PC-3 (cell line): ENCODE results near the gene ZMPSTE24. TPM values are rescaled to one million over a fixed set of nuclear protein-coding genes. Genes with fewer than 3 reads are reported as not detected.

Experiments
- ATAC-seq: fragments of 200-7000 bp; cut with Tn5 transposase; 2 replicates; pipeline ENCODE4 v1.9.1; 2020; ENCODE audit warnings: mild to moderate bottlenecking, moderate library complexity
- BruUV-seq: library from RNA; stranded (reverse); fragments of 400-500 nt; replicated peaks from 2 replicates; lab custom pipeline; 2021; lab: Mats Ljungman, UMichigan
- CTCF ChIA-PET: fragments of 300-600 bp; sonication (Branson Sonifier 250); formaldehyde crosslinking; loops from one replicate; lab custom pipeline; 2022; ENCODE audit warnings: antibody characterized with exemption; lab: Charles Lee
- POLR2A ChIA-PET: fragments of 300-600 bp; sonication (Branson Sonifier 250); formaldehyde crosslinking; loops from one replicate; lab custom pipeline; 2022; ENCODE audit warnings: antibody characterized with exemption; ENCODE audit not compliant: unreplicated experiment; lab: Charles Lee
- DNase-seq: peaks from one replicate; pipeline ENCODE4 v3.0.0-alpha.2; 2015
- H2AFZ ChIP-seq: fragments of 300-600 bp; sonication (generic); 2 replicates; pipeline ENCODE4 v1.6.0; 2016; ENCODE audit warnings: antibody characterized with exemption, low read length
- H3F3A ChIP-seq: fragments of 300-600 bp; sonication (generic); one replicate; pipeline ENCODE4 v1.6.0; 2017; ENCODE audit warnings: antibody characterized with exemption, low read length, control low read depth, mild to moderate bottlenecking; ENCODE audit not compliant: unreplicated experiment
- H3K27ac ChIP-seq: fragments of 300-600 bp; sonication (generic); 2 replicates; pipeline ENCODE4 v1.5.1; 2016; ENCODE audit warnings: mild to moderate bottlenecking, low read length
- H3K27me3 ChIP-seq: fragments of 300-600 bp; sonication (generic); 2 replicates; pipeline ENCODE4 v1.6.1; 2016; ENCODE audit warnings: low read length, mixed read lengths
- H3K36me3 ChIP-seq: fragments of 300-600 bp; sonication (generic); 2 replicates; pipeline ENCODE4 v1.6.1; 2016; ENCODE audit warnings: low read depth, mixed run types, low read length, mixed read lengths
- H3K4me1 ChIP-seq: fragments of 300-600 bp; sonication (generic); 2 replicates; pipeline ENCODE4 v1.5.1; 2016; ENCODE audit warnings: low read length; ENCODE audit not compliant: insufficient read depth
- H3K4me2 ChIP-seq: fragments of 300-600 bp; sonication (generic); 2 replicates; pipeline ENCODE4 v1.6.0; 2016; ENCODE audit warnings: low read length
- H3K4me3 ChIP-seq: fragments of 300-600 bp; sonication (generic); 2 replicates; pipeline ENCODE4 v1.5.1; 2016; ENCODE audit warnings: mild to moderate bottlenecking, low read length, mixed read lengths
- H3K79me2 ChIP-seq: fragments of 300-600 bp; sonication (generic); 2 replicates; pipeline ENCODE4 v1.6.1; 2017; ENCODE audit warnings: low read length, mixed read lengths
- H3K9ac ChIP-seq: fragments of 300-600 bp; sonication (generic); 2 replicates; pipeline ENCODE4 v1.6.0; 2016; ENCODE audit warnings: mild to moderate bottlenecking, low read length
- H3K9me2 ChIP-seq: fragments of 300-600 bp; sonication (generic); replicated peaks from 2 replicates; pipeline ENCODE4 v1.6.1; 2016; ENCODE audit warnings: mixed run types, low read length, mixed read lengths
- H3K9me3 ChIP-seq: fragments of 300-600 bp; sonication (generic); 2 replicates; pipeline ENCODE4 v1.6.1; 2016; ENCODE audit warnings: low read length, mixed read lengths
- H4K20me1 ChIP-seq: fragments of 300-600 bp; sonication (generic); 2 replicates; pipeline ENCODE4 v1.6.1; 2016; ENCODE audit warnings: low read length, mixed read lengths
- EZH2 ChIP-seq: fragments of 300-600 bp; sonication (generic); IDR thresholded peaks from one replicate; pipeline ENCODE4 v1.6.1; 2017; ENCODE audit warnings: antibody characterized with exemption, mild to moderate bottlenecking, low read length; ENCODE audit not compliant: unreplicated experiment
- EZH2phosphoT487 ChIP-seq: fragments of 300-600 bp; sonication (generic); IDR thresholded peaks from 2 replicates; pipeline ENCODE4 v1.6.1; 2018; ENCODE audit warnings: mild to moderate bottlenecking, antibody characterized with exemption, low read length, borderline replicate concordance
- intact Hi-C: fragments of 100-400 bp; cut with micrococcal nuclease; formaldehyde crosslinking; loops from 2 replicates; pipeline ENCODE4 v1.9.0; 2023
- total RNA-seq: library from RNA; depleted of rRNA; stranded (reverse); fragments of >200 nt; gene quantifications from 2 replicates; pipeline ENCODE4 v1.2.3, GENCODE V29; 2014
- TF ChIP-seq, protein P1 (sequence below): fragments of 300-600 bp; sonication (generic); conservative IDR thresholded peaks from 2 replicates; pipeline ENCODE4 v1.5.1; 2017; ENCODE audit warnings: antibody characterized with exemption, low read depth, mild to moderate bottlenecking, low read length

The ZMPSTE24 gene
- total RNA-seq, 1 experiment from 2014 or later: 76.1 TPM

DNA sequence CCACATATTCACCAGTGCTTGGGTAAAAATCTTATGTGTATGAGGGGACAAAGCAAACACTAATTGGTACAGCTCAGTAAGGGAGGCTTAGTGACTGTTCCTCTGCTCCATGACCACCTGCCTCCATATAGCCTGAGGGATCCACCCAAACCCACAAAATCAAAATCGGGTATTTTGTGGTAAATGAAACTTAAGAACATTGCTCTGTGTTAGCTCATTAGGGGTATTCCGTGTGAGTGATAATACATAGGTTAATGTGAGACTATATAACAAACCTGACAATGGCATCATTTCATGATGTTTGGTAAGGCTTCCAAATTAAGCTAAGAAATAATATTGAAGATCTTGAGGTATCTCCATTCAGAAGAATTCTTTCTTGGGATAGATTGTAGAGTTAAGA, 33.3 kb downstream of the ZMPSTE24 start:
- Histone ChIP-seq H3K9me2 (no peaks in the 10 kb centered on the region), H3K4me2 (no peak overlapping the region), H3K27ac (no peak overlapping the region), H3K4me3 (no peak overlapping the region), H3K27me3 (no peaks in the 10 kb centered on the region), H3K9ac (no peak overlapping the region), H3K9me3 (no peaks in the 10 kb centered on the region), H3K79me2 (no peaks in the 10 kb centered on the region), H3K36me3 (peaks cover 44% of the 10 kb centered on the region; the same call in 1 of the 2 replicates), H3K4me1 (no peaks in the 10 kb centered on the region), H3F3A (no peaks in the 10 kb centered on the region), H2AFZ (no peak overlapping the region), H4K20me1 (no peaks in the 10 kb centered on the region)
- intact Hi-C loops: no loop called here
- ATAC-seq: no peak
- BruUV-seq: no TSS peak
- DNase-seq: no peak
- TF ChIP-seq, protein P1, sequence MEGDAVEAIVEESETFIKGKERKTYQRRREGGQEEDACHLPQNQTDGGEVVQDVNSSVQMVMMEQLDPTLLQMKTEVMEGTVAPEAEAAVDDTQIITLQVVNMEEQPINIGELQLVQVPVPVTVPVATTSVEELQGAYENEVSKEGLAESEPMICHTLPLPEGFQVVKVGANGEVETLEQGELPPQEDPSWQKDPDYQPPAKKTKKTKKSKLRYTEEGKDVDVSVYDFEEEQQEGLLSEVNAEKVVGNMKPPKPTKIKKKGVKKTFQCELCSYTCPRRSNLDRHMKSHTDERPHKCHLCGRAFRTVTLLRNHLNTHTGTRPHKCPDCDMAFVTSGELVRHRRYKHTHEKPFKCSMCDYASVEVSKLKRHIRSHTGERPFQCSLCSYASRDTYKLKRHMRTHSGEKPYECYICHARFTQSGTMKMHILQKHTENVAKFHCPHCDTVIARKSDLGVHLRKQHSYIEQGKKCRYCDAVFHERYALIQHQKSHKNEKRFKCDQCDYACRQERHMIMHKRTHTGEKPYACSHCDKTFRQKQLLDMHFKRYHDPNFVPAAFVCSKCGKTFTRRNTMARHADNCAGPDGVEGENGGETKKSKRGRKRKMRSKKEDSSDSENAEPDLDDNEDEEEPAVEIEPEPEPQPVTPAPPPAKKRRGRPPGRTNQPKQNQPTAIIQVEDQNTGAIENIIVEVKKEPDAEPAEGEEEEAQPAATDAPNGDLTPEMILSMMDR: no peak
- TF ChIP-seq EZH2 (no peak), EZH2phosphoT487 (no peak)
- CTCF ChIA-PET: no interaction called here
- POLR2A ChIA-PET: no interaction called here

DNA sequence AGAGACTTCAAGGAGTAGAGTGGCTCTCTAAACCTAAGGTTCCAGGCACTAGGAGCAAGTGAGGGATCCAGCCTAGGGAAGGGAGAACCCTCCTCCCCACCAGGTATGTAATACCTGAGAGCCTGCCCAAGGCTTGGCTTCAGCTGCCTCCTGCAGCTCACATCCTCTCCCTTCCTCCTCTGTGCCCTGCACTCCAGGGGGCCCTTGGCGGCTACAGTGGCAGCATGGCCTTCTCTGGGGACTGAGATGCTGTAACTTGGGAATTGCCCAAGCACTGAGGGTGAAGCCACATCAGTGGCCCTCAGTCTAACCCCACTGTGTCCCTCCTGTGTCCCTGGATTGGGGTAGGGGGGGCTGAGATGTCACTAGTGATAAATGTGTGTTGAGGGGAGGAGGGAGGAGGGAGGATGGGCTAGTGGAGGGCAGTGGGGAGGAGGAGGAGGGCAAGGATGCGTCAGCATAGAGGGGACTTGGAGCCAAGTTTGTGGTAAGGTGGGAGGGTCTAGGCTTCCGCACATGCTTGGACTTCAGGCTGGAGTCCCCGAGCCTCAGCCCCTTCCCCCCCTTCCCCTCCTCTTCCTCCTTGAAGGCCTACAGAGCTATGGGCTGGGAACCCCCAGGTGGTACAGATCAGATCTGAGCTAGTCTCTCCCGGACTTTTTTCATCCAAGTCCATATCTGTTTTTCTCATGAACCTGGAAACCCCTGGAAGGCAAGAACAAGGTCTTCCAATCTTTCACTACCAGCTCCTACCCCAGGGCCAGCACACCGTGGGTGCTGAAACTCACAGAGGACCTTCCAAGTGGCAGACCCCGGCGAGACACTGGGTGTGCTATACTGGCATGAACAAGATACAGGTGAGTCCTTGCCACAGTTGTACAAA, 41.6 kb downstream of the ZMPSTE24 start:
- no peak for TF ChIP-seq EZH2
- no TSS peak for BruUV-seq
- H3K4me2 ChIP-seq: no peak overlapping the region
- DNase-seq: no peak
- no peaks in the 10 kb centered on the region for H3K79me2 ChIP-seq
- ChIA-PET POLR2A (no interaction called here), CTCF (no interaction called here)
- intact Hi-C loops: no loop called here
- H3F3A ChIP-seq: no peaks in the 10 kb centered on the region
- no peak overlapping the region for H2AFZ ChIP-seq
- no peak overlapping the region for H3K27ac ChIP-seq
- H3K9me3 ChIP-seq: no peaks in the 10 kb centered on the region
- H3K9ac ChIP-seq: no peak overlapping the region
- ATAC-seq: no peak; the same call in 1 of the 2 replicates
- no peaks in the 10 kb centered on the region for H3K4me1 ChIP-seq
- no peaks in the 10 kb centered on the region for H4K20me1 ChIP-seq
- no peak overlapping the region for H3K4me3 ChIP-seq
- no peaks in the 10 kb centered on the region for H3K36me3 ChIP-seq
- no peaks in the 10 kb centered on the region for H3K9me2 ChIP-seq
- no peaks in the 10 kb centered on the region for H3K27me3 ChIP-seq

DNA sequence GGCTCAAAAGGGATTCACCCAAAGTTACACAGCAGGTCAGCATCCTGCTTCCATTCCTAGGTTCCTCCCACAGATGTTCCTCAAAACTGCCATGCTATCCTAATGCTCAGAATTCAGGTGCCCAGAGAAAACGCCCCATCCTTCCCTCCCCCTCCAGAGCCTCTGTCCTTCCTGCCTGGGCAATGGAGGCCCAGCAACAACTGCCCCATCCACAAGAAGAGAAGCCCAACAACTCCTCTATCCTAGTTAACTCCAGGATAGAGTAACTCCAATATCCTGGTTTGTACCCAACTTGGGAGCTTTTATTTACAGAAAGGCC, 42.2 kb downstream of the ZMPSTE24 start:
- TF ChIP-seq EZH2 (no peak), EZH2phosphoT487 (no peak)
- TF ChIP-seq, protein P1: no peak
- ChIA-PET CTCF (no interaction called here), POLR2A (no interaction called here)
- H3K4me3 ChIP-seq: no peak overlapping the region
- ATAC-seq (no peak), DNase-seq (no peak)
- no peak overlapping the region for H3K9ac ChIP-seq
- no TSS peak for BruUV-seq
- no peak overlapping the region for H2AFZ ChIP-seq
- no peaks in the 10 kb centered on the region for H3F3A ChIP-seq
- H3K9me2 ChIP-seq: no peaks in the 10 kb centered on the region
- H4K20me1 ChIP-seq: no peaks in the 10 kb centered on the region
- H3K79me2 ChIP-seq: no peaks in the 10 kb centered on the region
- peaks cover 2% of the 10 kb centered on the region; the same call in 1 of the 2 replicates for H3K4me1 ChIP-seq
- H3K36me3 ChIP-seq: no peaks in the 10 kb centered on the region
- intact Hi-C loops: no loop called here
- H3K27ac ChIP-seq: no peak overlapping the region
- no peak overlapping the region for H3K4me2 ChIP-seq
- no peaks in the 10 kb centered on the region for H3K27me3 ChIP-seq
- H3K9me3 ChIP-seq: no peaks in the 10 kb centered on the region
